NCI-H524 (cell line): Measurements from ENCODE around the gene XKR8.
"Not testable (repeated sequence)": the region's sequence is repeated elsewhere in the genome, so short reads cannot be mapped to it uniquely, and the experiment has no call there.

Source experiments
- DNase-seq, 2 experiments: peaks; one replicate each; lab custom pipeline; 2025; lab: John Stamatoyannopoulos, UW

XKR8 gene

DNA sequence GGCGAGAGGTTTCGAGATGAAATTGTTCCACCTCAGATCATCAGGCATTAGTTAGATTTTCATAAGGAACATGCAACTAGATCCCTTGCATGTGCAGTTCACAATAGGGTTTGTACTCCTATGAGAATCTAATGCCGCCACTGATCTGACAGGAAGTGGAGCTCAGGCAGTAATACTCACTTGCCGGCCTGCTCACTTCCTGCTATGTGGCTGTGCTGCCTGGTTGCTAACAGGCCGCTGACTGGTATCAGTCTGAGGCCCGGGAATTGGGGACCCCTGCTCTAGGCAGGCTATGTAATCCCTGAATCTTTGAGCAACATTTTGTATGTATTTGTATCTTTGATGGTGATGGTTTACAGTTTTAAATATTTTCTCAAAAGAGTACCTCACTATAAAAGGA is 32.5 kb downstream of the XKR8 start:
- DNase-seq = no peak

DNA sequence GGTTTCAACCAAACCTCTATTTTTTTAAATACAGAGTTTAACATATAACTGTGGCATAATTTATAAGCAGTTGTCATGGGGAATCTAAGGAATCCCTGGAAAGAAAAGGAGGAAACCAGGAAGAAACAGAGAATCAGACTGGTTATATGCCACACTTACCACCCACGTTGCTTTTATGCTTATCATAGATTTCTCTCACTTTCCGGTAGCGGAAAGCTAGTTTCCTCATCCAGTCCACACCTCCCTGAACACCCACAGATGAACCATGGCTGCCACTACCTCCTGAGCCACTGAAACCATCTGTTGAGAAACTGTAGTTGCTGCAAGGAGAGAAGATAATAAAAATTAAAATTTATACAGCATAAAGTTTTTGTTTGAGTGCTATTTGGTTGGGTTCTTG is 33.5 kb downstream of the XKR8 start:
- DNase-seq = no peak

DNA sequence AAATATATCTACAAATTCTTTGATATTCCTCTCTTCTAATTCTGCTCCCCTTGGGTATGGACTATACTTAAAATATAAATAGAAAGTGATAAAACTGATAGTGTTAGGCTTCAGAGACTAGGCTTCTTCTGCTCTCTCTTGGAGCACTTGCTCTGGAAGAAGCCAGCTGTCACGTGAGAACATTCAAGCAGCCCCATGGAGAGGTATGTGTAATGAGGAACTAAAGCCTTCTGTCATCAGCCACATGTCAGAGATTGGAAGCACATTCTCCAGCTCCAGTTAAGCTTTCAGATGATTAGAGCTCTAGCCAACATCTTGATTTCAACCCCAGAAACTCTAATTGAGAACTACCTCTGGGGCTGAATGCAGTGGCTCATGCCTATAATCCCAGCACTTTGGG is 34.3 kb downstream of the XKR8 start:
- peak; percentile 8 to 43 for DNase-seq

DNA sequence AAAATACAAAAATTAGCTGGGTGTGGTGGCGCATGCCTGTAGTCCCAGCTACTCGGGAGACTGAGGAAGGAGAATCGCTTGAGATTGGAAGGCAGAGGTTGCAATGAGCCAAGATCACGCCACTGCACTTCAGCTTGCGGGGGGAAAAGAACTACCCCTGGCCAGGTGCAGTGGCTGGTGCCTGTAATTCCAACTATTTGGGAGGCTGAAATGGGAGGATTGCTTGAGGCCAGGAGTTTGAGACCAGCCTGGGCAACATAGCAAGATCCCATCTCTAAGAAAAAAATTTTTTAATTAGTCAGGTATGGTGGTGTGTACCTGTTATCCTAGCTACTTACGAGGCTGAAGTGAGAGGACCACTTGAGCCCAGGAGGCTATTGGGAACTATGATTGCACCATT is 34.8 kb downstream of the XKR8 start:
- not testable (repeated sequence) for DNase-seq

DNA sequence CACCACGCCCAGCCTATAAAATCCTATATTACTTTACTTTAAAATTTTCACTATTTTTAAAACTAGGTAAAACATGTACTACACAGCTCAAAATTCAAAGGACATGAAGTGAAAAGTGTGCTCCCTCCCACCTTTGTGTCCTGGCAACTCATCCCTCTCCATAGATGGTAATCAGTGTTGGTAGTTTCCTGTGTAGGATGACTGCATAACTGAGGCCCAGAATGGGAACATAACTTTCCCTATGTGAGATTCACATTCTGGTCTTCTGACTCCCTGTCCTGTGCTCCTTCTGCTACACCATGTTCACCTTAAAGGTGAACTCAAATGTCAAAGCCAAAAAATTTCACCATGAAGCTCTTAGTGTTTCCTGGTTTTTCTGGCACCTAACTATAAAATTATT is 39.3 kb downstream of the XKR8 start:
- no peak for DNase-seq

DNA sequence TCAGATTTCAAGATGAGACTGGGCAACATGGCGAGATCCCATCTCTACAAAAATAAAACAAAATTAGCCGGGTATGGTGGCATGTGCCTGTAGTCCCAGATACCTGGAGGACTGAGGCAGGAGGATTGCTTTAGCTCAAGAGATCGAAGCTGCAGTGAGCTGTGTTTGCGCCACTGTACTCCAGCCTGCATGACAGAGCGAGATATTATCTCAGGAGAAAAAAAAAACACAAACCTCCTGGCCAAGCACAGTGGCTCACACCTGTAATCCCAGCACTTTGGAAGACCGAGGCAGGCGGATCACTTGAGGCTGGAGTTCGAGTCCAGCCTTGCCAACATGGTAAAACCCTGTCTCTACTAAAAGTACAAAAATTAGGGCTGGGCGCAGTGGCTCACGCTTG is 42.8 kb downstream of the XKR8 start:
- no peak for DNase-seq

DNA sequence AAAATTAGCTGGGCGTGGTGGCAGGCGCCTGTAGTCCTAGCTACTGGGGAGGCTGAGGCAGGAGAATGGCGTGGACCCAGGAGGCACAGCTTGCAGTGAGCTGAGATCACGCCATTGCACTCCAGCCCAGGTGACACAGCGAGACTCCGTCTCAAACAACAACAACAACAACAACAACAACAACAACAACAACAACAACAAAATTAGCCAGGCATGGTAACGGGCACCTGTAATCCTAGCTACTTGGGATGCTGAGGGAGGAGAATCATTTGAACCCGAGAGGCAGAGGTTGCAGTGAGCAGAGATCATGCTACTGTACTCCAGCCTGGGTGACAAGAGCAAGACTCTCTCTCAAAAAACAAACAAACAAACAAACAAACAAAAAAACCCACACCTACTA is 43.3 kb downstream of the XKR8 start:
- not testable (repeated sequence) for DNase-seq

DNA sequence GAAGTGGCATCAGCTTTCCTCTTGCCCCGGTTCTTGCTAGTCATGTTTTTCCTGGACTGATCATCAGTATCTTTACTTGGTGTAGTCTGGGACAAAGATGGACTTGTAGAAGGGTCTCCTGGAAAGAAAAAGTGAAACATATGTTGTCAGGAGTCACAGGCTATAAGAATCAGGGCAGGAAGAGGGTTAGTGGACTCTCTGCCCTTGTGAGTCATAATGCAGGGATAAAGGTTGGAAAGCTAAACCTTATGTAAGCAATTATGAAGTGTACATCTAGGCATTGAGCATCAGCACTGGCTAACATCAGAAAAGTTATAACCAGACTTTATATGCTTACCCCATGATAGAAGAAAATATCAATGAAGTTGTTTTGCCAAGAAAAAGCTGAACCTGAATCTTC is 51.2 kb downstream of the XKR8 start:
- DNase-seq = no peak
